ENCODE data around the gene PHLPP2.

GRCh38 chr16:71670537-71670936 lies 54.0 kb downstream of the PHLPP2 start:
- TF ChIP-seq, protein P1, sequence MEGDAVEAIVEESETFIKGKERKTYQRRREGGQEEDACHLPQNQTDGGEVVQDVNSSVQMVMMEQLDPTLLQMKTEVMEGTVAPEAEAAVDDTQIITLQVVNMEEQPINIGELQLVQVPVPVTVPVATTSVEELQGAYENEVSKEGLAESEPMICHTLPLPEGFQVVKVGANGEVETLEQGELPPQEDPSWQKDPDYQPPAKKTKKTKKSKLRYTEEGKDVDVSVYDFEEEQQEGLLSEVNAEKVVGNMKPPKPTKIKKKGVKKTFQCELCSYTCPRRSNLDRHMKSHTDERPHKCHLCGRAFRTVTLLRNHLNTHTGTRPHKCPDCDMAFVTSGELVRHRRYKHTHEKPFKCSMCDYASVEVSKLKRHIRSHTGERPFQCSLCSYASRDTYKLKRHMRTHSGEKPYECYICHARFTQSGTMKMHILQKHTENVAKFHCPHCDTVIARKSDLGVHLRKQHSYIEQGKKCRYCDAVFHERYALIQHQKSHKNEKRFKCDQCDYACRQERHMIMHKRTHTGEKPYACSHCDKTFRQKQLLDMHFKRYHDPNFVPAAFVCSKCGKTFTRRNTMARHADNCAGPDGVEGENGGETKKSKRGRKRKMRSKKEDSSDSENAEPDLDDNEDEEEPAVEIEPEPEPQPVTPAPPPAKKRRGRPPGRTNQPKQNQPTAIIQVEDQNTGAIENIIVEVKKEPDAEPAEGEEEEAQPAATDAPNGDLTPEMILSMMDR (conservative IDR thresholded peaks at IDR 0.05; ENCODE audit: low read length) = no peak
- TF ChIP-seq EZH2phosphoT487 (IDR thresholded peaks at IDR 0.05; ENCODE audit: borderline replicate concordance) = no peak
